K562 (cell line): ENCODE data around the gene PQBP1. TPM values are rescaled to one million over a fixed set of nuclear protein-coding genes. Genes with fewer than 3 reads are reported as not detected.
A peak's percentile ranks its signal among the peaks of the same experiment; 100 is the strongest.

Experiments
- CREM ChIP-seq: IDR thresholded peaks from 2 replicates; pipeline ENCODE4 v1.6.1; 2014; ENCODE audit warnings: antibody characterized with exemption, low read depth
- DMBX1 ChIP-seq: fragments of 250-450 bp; sonication (Bioruptor Pico); IDR thresholded peaks from 2 replicates; pipeline ENCODE4 v1.8.0; 2022; ENCODE audit warnings: inconsistent platforms, mild to moderate bottlenecking, moderate library complexity, borderline replicate concordance
- ESRRB ChIP-seq: fragments of 250-450 bp; sonication (Bioruptor Pico); IDR thresholded peaks from 2 replicates; pipeline ENCODE4 v1.5.0; 2020; ENCODE audit warnings: mild to moderate bottlenecking, moderate library complexity, borderline replicate concordance
- HDGF ChIP-seq: fragments of 450-650 bp; IDR thresholded peaks from 2 replicates; pipeline ENCODE4 v1.6.1; 2016
- HNRNPLL ChIP-seq: fragments of 200-400 bp; formaldehyde crosslinking; IDR thresholded peaks from 2 replicates; pipeline ENCODE4 v1.6.1; 2017; ENCODE audit warnings: low read length, low read depth, mild to moderate bottlenecking; ENCODE audit not compliant: poor library complexity, severe bottlenecking
- HOMEZ ChIP-seq: fragments of 250-450 bp; sonication (Bioruptor Pico); IDR thresholded peaks from 2 replicates; pipeline ENCODE4 v1.4.0; 2020; ENCODE audit warnings: mild to moderate bottlenecking, moderate library complexity
- MED1 ChIP-seq: sonication (generic); formaldehyde crosslinking; IDR thresholded peaks from 2 replicates; pipeline ENCODE4 v1.8.1; 2023; ENCODE audit warnings: missing genetic modification reagents, borderline replicate concordance
- NR2F6 ChIP-seq: fragments of 450-650 bp; formaldehyde crosslinking; IDR thresholded peaks from 2 replicates; pipeline ENCODE4 v1.4.0; 2020; ENCODE audit warnings: mild to moderate bottlenecking
- PTTG1 ChIP-seq: fragments of 450-650 bp; IDR thresholded peaks from 2 replicates; pipeline ENCODE4 v1.6.1; 2016; ENCODE audit warnings: low read depth, mild to moderate bottlenecking, missing genetic modification characterization, missing compliant biosample characterization
- TAF1 ChIP-seq: IDR thresholded peaks from 2 replicates; pipeline ENCODE4 v1.6.1; 2011; ENCODE audit warnings: mild to moderate bottlenecking, low read length, moderate library complexity; ENCODE audit not compliant: insufficient read depth, control insufficient read depth, severe bottlenecking; ENCODE audit errors: extremely low read depth
- TFAM ChIP-seq: fragments of 250-450 bp; sonication (Bioruptor Pico); conservative IDR thresholded peaks from 2 replicates; pipeline ENCODE4 v1.5.0; 2021; ENCODE audit warnings: mild to moderate bottlenecking, moderate library complexity
- VEZF1 ChIP-seq: fragments of 200-800 bp; sonication (Bioruptor generic); IDR thresholded peaks from 2 replicates; pipeline ENCODE4 v1.6.1; 2017; ENCODE audit warnings: missing genetic modification characterization, missing compliant biosample characterization
- ZNF212 ChIP-seq: fragments of 450-650 bp; formaldehyde crosslinking; IDR thresholded peaks from 2 replicates; pipeline ENCODE4 v1.4.0; 2020; ENCODE audit warnings: mild to moderate bottlenecking
- ZNF407 ChIP-seq: fragments of 450-650 bp; IDR thresholded peaks from 2 replicates; pipeline ENCODE4 v1.6.1; 2016; ENCODE audit warnings: low read depth
- ZNF551 ChIP-seq: fragments of 250-450 bp; sonication (Bioruptor Pico); IDR thresholded peaks from 2 replicates; pipeline ENCODE4 v1.5.0; 2021; ENCODE audit warnings: mild to moderate bottlenecking, moderate library complexity
- ZNF583 ChIP-seq: fragments of 250-450 bp; sonication (Bioruptor Pico); IDR thresholded peaks from 2 replicates; pipeline ENCODE4 v1.4.0; 2020
- ZNF584 ChIP-seq: fragments of 200-800 bp; sonication (Bioruptor generic); IDR thresholded peaks from 2 replicates; pipeline ENCODE4 v1.6.1; 2016; ENCODE audit warnings: low read depth, mild to moderate bottlenecking, missing genetic modification characterization, missing compliant biosample characterization
- polyA plus RNA-seq, 8 experiments: library from polyadenylated mRNA; depleted of rRNA in 4 of 8; stranded (reverse) in 5 of 8; unstranded in 3 of 8; fragments of >200 nt; fragmentation: Nextera tagmentation in 2 of 8; fragmentation: Illumina TruSeq in 1 of 8; extraction: Ambion mirVana in 2 of 8; extraction: Trizol in 1 of 8; gene quantifications; 2 replicates each; pipeline versions ENCODE4 v1.2.1 to v1.2.3, GENCODE V29; 2011 to 2014; ENCODE audit warnings: inconsistent platforms in 1 of 8, missing spikeins in 1 of 8
- total RNA-seq, 7 experiments: library from RNA; depleted of rRNA in 6 of 7; stranded (reverse); fragments of >200 nt in 6 of 7; fragmentation: Illumina TruSeq in 2 of 7; extraction: Trizol in 2 of 7; gene quantifications; 2 replicates each; pipeline versions ENCODE4 v1.2.1 to v1.2.3, GENCODE V29; 2011 to 2021; ENCODE audit warnings: low replicate concordance in 1 of 7

Gene PQBP1
- total and polyA plus RNA-seq, 9 of the 15 experiments (the other 6 are each of a cell fraction or from before 2014, with no cell fraction given), result 41.3 to 262 (median 112) TPM

GRCh38 chrX:48937054-48937907 is 39.6 kb downstream of the PQBP1 start (continued):
- TF ChIP-seq MED1 (CRISPR knock-in tag), result no peak
- no peak for TF ChIP-seq TAF1
- no peak for TF ChIP-seq ZNF407
- no peak for TF ChIP-seq NR2F6
- TF ChIP-seq PTTG1 (tag), result no peak
- TF ChIP-seq ZNF583, result no peak; the same call in 1 of the 2 replicates
- no peak for TF ChIP-seq ZNF551 (CRISPR knock-in tag)
- TF ChIP-seq HOMEZ (CRISPR knock-in tag), result no peak
- TF ChIP-seq ESRRB, result no peak
- TF ChIP-seq HNRNPLL, result no peak
- TF ChIP-seq ZNF212, result no peak
- peak; percentile 63; the same call in 1 of the 2 replicates for TF ChIP-seq DMBX1 (CRISPR knock-in tag)
- TF ChIP-seq HDGF, result no peak
- peak; percentile 84; the same call in 1 of the 2 replicates for TF ChIP-seq ZNF584 (CRISPR knock-in tag)
- TF ChIP-seq VEZF1 (CRISPR knock-in tag), result peak; percentile 98
- TF ChIP-seq CREM, result peak; percentile 54
- no peak for TF ChIP-seq TFAM
